CD4-positive, alpha-beta T cell (primary cell): Measurements from ENCODE around the gene NMRK1. TPM values are rescaled to one million over a fixed set of nuclear protein-coding genes. Genes with fewer than 3 reads are reported as not detected.

Experiments
- ATAC-seq: fragments of 200-7000 bp; cut with Tn5 transposase; one replicate; pipeline ENCODE4 v1.10.0; 2022; ENCODE audit warnings: mild to moderate bottlenecking; ENCODE audit not compliant: poor library complexity
- CTCF ChIA-PET: fragments of 350-600 bp; sonication (Branson Sonifier 250); formaldehyde crosslinking; loops from one replicate; lab custom pipeline; 2021; ENCODE audit warnings: antibody characterized with exemption, inconsistent platforms; lab: Charles Lee
- POLR2A ChIA-PET: fragments of 350-600 bp; sonication (Branson Sonifier 250); formaldehyde crosslinking; loops from one replicate; lab custom pipeline; 2021; ENCODE audit warnings: antibody characterized with exemption, inconsistent platforms; lab: Charles Lee
- DNase-seq, 14 experiments: peaks; one replicate each; pipeline ENCODE4 v3.0.0-alpha.2; 2013 to 2020; ENCODE audit warnings: mixed read lengths in 2 of 14
- H3K27ac ChIP-seq, 2 donors: one replicate each; pipeline versions ENCODE4 v1.5.1 to v1.7.0; 2013; ENCODE audit warnings: low read length in 2 of 2, low read depth in 1 of 2, mild to moderate bottlenecking in 1 of 2
- H3K27me3 ChIP-seq, 2 experiments: 1 replicate in 1 of 2; 2 replicates in 1 of 2; pipeline versions ENCODE4 v1.6.1 to v1.7.0; 2013; ENCODE audit warnings: low read length in 2 of 2, control low read depth in 1 of 2, mild to moderate bottlenecking in 1 of 2, moderate library complexity in 1 of 2; ENCODE audit not compliant: insufficient read depth in 2 of 2, control insufficient read depth in 1 of 2
- H3K36me3 ChIP-seq: one replicate; pipeline ENCODE4 v1.6.1; 2013; ENCODE audit warnings: low read length, control low read depth; ENCODE audit not compliant: insufficient read depth
- H3K4me1 ChIP-seq: one replicate; pipeline ENCODE4 v1.6.1; 2013; ENCODE audit warnings: low read length, control low read depth; ENCODE audit not compliant: insufficient read depth
- H3K4me3 ChIP-seq: one replicate; pipeline ENCODE4 v1.5.1; 2013; ENCODE audit warnings: mild to moderate bottlenecking, low read length, moderate library complexity
- H3K9me3 ChIP-seq, 2 experiments: 1 replicate in 1 of 2; 2 replicates in 1 of 2; pipeline versions ENCODE4 v1.6.1 to v1.7.0; 2013; ENCODE audit warnings: low read length in 2 of 2, mild to moderate bottlenecking in 2 of 2, control low read depth in 1 of 2, moderate library complexity in 1 of 2; ENCODE audit not compliant: control insufficient read depth in 1 of 2, insufficient read depth in 1 of 2
- H3K27ac Mint-ChIP-seq: one replicate; pipeline ENCODE4 v1.8.0; 2020; ENCODE audit warnings: mixed read lengths
- H3K27me3 Mint-ChIP-seq: one replicate; pipeline ENCODE4 v1.8.0; 2021; ENCODE audit warnings: mixed read lengths
- H3K36me3 Mint-ChIP-seq: one replicate; pipeline ENCODE4 v1.8.0; 2021; ENCODE audit warnings: low read depth, mixed read lengths
- H3K4me1 Mint-ChIP-seq: one replicate; pipeline ENCODE4 v1.8.0; 2021; ENCODE audit warnings: low read depth, mixed read lengths
- H3K4me3 Mint-ChIP-seq: one replicate; pipeline ENCODE4 v1.8.0; 2020; ENCODE audit warnings: mild to moderate bottlenecking, mixed read lengths
- H3K9me3 Mint-ChIP-seq: one replicate; pipeline ENCODE4 v1.8.0; 2020; ENCODE audit warnings: mixed read lengths
- CTCF ChIP-seq: fragments of 200-600 bp; IDR thresholded peaks from one replicate; pipeline ENCODE4 v1.8.0; 2022; ENCODE audit warnings: antibody characterized with exemption, mild to moderate bottlenecking
- intact Hi-C, 2 experiments: fragments of 100-400 bp; cut with DNase I in 1 of 2; cut with micrococcal nuclease in 1 of 2; formaldehyde crosslinking; loops; one replicate each; pipeline versions ENCODE4 v1.15.1 to v1.9.0; 2023 to 2025; cut with DNase I, micrococcal nuclease
- total RNA-seq, 174 experiments: library from RNA in 2 of 174; stranded (reverse) in 2 of 174; gene quantifications; one replicate each; pipeline ENCODE4 v1.2.3 and lab custom pipeline; 2021 to 2026

The NMRK1 gene
- total RNA-seq, 2 experiments from 2014 or later = 45.3 to 46.5 TPM

DNA sequence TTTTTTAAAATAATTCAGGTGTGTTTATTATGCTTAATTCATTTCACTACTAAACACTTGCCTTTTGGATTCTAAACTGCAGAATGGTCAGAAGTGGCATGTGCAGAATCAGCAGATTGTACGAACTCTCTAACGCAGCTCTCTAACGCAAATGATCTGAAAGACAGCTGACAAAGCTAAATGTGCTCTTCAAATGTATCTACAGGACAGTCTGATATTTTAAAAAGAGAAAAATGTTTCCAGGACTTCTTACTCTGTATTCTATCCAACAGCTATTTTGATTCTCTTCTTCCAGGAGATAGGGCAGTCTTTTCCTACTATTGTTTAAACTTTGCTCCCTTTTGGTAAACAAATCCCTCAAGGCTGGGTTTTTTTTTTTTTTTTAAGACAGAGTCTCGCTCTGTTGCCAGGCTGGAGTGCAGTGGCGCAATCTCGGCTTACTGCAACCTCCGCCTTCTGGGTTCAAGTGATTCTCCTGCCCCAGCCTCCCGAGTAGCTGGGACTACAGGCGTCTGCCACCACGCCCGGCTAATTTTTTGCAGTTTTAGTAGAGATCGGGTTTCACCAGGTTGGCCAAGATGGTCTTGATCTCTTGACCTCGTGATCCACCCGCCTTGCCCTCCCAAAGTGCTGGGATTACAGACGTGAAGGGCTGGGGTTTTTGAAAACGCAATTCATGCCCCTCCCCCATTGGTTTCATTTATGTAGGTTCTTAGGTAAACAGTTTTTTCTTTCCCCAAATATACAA, 1.2 kb downstream of the NMRK1 start:
- intact Hi-C loops = loop anchor here (1.0 to 10.0 kb wide), 5 partner anchors 58 to 1308 kb away; partner anchors contain the start of genes CARNMT1 (in 1 of the 2), PCSK5 (in 1 of the 2) and RFK (in 1 of the 2)
- Histone ChIP-seq H3K4me3 (peak overlapping the region; percentile 99), H3K9me3 (no peaks in the 10 kb centered on the region), H3K27me3 (no peaks in the 10 kb centered on the region), H3K4me1 (peaks cover 54% of the 10 kb centered on the region), H3K27ac (peak overlapping the region; percentile 89 to 90), H3K36me3 (peaks cover 20% of the 10 kb centered on the region)
- no peaks in the 10 kb centered on the region for H3K9me3 Mint-ChIP-seq
- H3K4me3 Mint-ChIP-seq = peak overlapping the region; percentile 95
- TF ChIP-seq CTCF = no peak
- peaks cover 38% of the 10 kb centered on the region for H3K36me3 Mint-ChIP-seq
- peak overlapping the region; percentile 85 for H3K27ac Mint-ChIP-seq
- no peaks in the 10 kb centered on the region for H3K27me3 Mint-ChIP-seq
- DNase-seq = peak in 1 of 14 experiments; percentile 20
- CTCF ChIA-PET = interaction anchor here (1.0 to 5.4 kb wide), 6 partner anchors 11 to 313 kb away, joined by 3 to 29 read pairs (median 4); partner anchors contain the start of genes C9orf40 and CARNMT1
- POLR2A ChIA-PET = interaction anchor here (0.6 to 6.0 kb wide), 20 partner anchors 11 to 1932 kb away, joined by 3 to 173 read pairs (median 4); partner anchors contain the start of genes C9orf40, CARNMT1 and RFK
- H3K4me1 Mint-ChIP-seq = peaks cover 80% of the 10 kb centered on the region
- ATAC-seq = no peak

DNA sequence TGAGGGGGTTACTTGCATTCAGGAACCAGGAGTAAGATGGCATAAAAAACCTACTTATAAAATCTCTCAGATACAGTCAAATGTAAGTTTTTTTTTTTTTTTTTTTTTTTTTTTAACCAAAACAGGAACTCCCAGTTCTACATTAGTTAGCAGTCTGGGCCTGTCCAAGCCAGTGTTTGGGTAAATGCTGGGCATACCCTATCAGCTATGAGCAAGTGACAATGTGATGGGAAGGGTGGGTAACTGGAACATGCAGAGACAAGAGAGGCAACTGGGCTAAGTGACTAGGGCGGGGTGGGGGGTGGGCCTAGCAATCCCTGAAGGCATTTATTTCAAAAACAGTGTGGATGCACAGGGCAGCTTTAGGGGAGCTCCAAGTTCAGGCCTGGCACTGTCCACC, 2.3 kb downstream of the NMRK1 start:
- no peaks in the 10 kb centered on the region for H3K9me3 Mint-ChIP-seq
- H3K4me1 Mint-ChIP-seq = peaks cover 70% of the 10 kb centered on the region
- H3K36me3 ChIP-seq = peaks cover 30% of the 10 kb centered on the region
- DNase-seq (no peak), ATAC-seq (no peak)
- peak overlapping the region; percentile 85 for H3K27ac Mint-ChIP-seq
- no peak overlapping the region for H3K27ac ChIP-seq
- POLR2A ChIA-PET = interaction anchor here (0.8 to 6.0 kb wide), 8 partner anchors 10 to 1931 kb away, joined by 3 to 173 read pairs (median 22); partner anchors contain the start of genes C9orf40 and CARNMT1
- H3K9me3 ChIP-seq = no peaks in the 10 kb centered on the region
- peak overlapping the region; percentile 95 for H3K4me3 Mint-ChIP-seq
- peaks cover 49% of the 10 kb centered on the region for H3K36me3 Mint-ChIP-seq
- CTCF ChIA-PET = interaction anchor here (2.6 to 5.4 kb wide), 2 partner anchors 59 to 133 kb away, joined by 14 to 29 read pairs; partner anchors contain the start of genes C9orf40 and CARNMT1
- H3K4me3 ChIP-seq = peak overlapping the region; percentile 99
- H3K27me3 ChIP-seq = no peaks in the 10 kb centered on the region
- H3K4me1 ChIP-seq = peaks cover 45% of the 10 kb centered on the region
- H3K27me3 Mint-ChIP-seq = no peaks in the 10 kb centered on the region
- intact Hi-C loops = loop anchor here (1.0 to 10.0 kb wide), 6 partner anchors 57 to 1309 kb away; partner anchors contain the start of genes CARNMT1 (in 1 of the 2), PCSK5 (in 1 of the 2) and RFK (in 1 of the 2)
- no peak for TF ChIP-seq CTCF

DNA sequence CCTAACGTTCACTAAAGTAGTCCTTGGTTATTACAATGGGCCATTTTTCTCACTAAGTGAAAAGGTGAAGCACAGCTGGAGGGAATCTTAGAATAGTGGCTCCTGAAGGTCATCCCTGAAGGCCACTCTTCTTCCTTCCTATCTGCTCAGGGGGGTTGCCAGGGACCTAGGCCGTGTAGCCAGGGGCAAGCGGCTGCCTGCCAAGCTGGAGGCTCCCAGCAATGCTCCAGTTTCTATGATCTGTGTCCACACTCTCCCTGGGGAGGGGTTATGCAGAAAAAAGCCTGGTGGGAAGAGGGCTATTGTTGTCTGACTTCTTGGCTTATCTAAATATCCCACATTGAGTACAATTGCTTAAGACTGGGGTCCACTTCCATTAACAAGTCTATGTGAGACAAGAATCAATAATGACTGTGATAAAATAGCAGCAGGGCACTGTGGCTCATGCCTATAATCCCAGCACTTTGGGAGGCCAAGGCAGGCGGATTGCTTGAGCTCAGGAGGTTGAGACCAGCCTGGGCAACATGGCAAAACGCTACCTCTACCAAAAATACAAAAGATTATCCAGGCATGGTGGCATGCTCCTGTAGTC, 3.8 kb downstream of the NMRK1 start:
- POLR2A ChIA-PET = interaction anchor here (1.5 kb wide), 1 partner anchor 61 kb away, joined by 4 read pairs; no protein-coding TSS in a partner anchor
- no peaks in the 10 kb centered on the region for H3K9me3 Mint-ChIP-seq

More for the DNA sequence above, 3.8 kb downstream of the NMRK1 start:
- Histone ChIP-seq H3K4me1 (peaks cover 40% of the 10 kb centered on the region), H3K9me3 (no peaks in the 10 kb centered on the region), H3K36me3 (peaks cover 41% of the 10 kb centered on the region), H3K27ac (peak overlapping the region in 1 of 2 donors; percentile 13), H3K4me3 (no peak overlapping the region), H3K27me3 (no peaks in the 10 kb centered on the region)
- Mint-ChIP-seq H3K27me3 (no peaks in the 10 kb centered on the region), H3K4me3 (no peak overlapping the region), H3K27ac (peak overlapping the region; percentile 88), H3K36me3 (peaks cover 55% of the 10 kb centered on the region), H3K4me1 (peaks cover 62% of the 10 kb centered on the region)
- DNase-seq (no peak), ATAC-seq (no peak)
- intact Hi-C loops = loop anchor here in 1 of 2 experiments (2.0 to 10.0 kb wide), 3 partner anchors 129 to 1311 kb away; partner anchors contain the start of genes PCSK5 and RFK
- CTCF ChIA-PET = no interaction called here
- no peak for TF ChIP-seq CTCF
